HuH-7.5 (cell line): ENCODE data around the gene DBT.
"Not testable (repeated sequence)": the region's sequence is repeated elsewhere in the genome, so short reads cannot be mapped to it uniquely, and the experiment has no call there.

ENCODE experiments used
- DNase-seq: peaks from one replicate; pipeline ENCODE4 v3.0.0; 2011; ENCODE audit warnings: low spot score

Gene DBT

GRCh38 chr1:100250264-100250663, 630 bp upstream of the DBT start:
- no peak for DNase-seq

GRCh38 chr1:100249155-100249536, 488 bp downstream of the DBT start:
- no peak for DNase-seq

- DNase-seq: no peak
These were observed 2.9 kb downstream of the DBT start for GRCh38 chr1:100246738-100247137.

GRCh38 chr1:100240631-100241030, 9.0 kb downstream of the DBT start:
- DNase-seq: no peak

GRCh38 chr1:100239961-100240360, 9.7 kb downstream of the DBT start:
- DNase-seq: no peak

GRCh38 chr1:100237091-100237490, 12.5 kb downstream of the DBT start:
- DNase-seq: no peak

- no peak for DNase-seq
These were observed 15.2 kb downstream of the DBT start for GRCh38 chr1:100234432-100234831.

GRCh38 chr1:100233566-100233965, 16.1 kb downstream of the DBT start:
- DNase-seq: not testable (repeated sequence)

GRCh38 chr1:100232156-100232555, 17.5 kb downstream of the DBT start:
- DNase-seq: no peak

GRCh38 chr1:100231721-100232120, 17.9 kb downstream of the DBT start:
- no peak for DNase-seq

- no peak for DNase-seq
These were observed 18.9 kb downstream of the DBT start for GRCh38 chr1:100230765-100231164.

GRCh38 chr1:100229681-100230443, 19.8 kb downstream of the DBT start:
- DNase-seq: no peak

GRCh38 chr1:100222428-100222827, 27.2 kb downstream of the DBT start:
- DNase-seq: no peak

- DNase-seq: no peak
These were observed 29.8 kb downstream of the DBT start for GRCh38 chr1:100219883-100220282.

- no peak for DNase-seq
These were observed 30.2 kb downstream of the DBT start for GRCh38 chr1:100219457-100219856.

GRCh38 chr1:100217834-100218233, 31.8 kb downstream of the DBT start:
- no peak for DNase-seq

- no peak for DNase-seq
These were observed 34.5 kb downstream of the DBT start for GRCh38 chr1:100215101-100215500.

GRCh38 chr1:100213141-100213540, 36.5 kb downstream of the DBT start:
- no peak for DNase-seq

- DNase-seq: no peak
These were observed 43.3 kb downstream of the DBT start for GRCh38 chr1:100206301-100206700.

GRCh38 chr1:100205593-100205992, 44.0 kb downstream of the DBT start:
- DNase-seq: not testable (repeated sequence)

- not testable (repeated sequence) for DNase-seq
These were observed 44.5 kb downstream of the DBT start for GRCh38 chr1:100205103-100205502.

- not testable (repeated sequence) for DNase-seq
These were observed 46.9 kb downstream of the DBT start for GRCh38 chr1:100202703-100203102.

- not testable (repeated sequence) for DNase-seq
These were observed 49.6 kb downstream of the DBT start for GRCh38 chr1:100200060-100200459.

- no peak for DNase-seq
These were observed 51.0 kb downstream of the DBT start for GRCh38 chr1:100198596-100198995.
